GM12864 (cell line): Measurements from ENCODE around the gene TIGD1.

Source experiments
- DNase-seq: peaks from one replicate; pipeline ENCODE4 v3.0.0-alpha.2; 2011; ENCODE audit warnings: low read depth
- H3K4me3 ChIP-seq: 2 replicates; pipeline ENCODE4 v1.5.1; 2011; ENCODE audit warnings: mild to moderate bottlenecking, low read depth, low read length, control low read depth
- TF ChIP-seq, protein P1 (sequence below): IDR thresholded peaks from 2 replicates; pipeline ENCODE4 v1.5.1; 2011; ENCODE audit warnings: low read depth, mild to moderate bottlenecking, moderate library complexity, low read length, control low read depth, inconsistent platforms; ENCODE audit errors: missing control alignments

The TIGD1 gene

DNA sequence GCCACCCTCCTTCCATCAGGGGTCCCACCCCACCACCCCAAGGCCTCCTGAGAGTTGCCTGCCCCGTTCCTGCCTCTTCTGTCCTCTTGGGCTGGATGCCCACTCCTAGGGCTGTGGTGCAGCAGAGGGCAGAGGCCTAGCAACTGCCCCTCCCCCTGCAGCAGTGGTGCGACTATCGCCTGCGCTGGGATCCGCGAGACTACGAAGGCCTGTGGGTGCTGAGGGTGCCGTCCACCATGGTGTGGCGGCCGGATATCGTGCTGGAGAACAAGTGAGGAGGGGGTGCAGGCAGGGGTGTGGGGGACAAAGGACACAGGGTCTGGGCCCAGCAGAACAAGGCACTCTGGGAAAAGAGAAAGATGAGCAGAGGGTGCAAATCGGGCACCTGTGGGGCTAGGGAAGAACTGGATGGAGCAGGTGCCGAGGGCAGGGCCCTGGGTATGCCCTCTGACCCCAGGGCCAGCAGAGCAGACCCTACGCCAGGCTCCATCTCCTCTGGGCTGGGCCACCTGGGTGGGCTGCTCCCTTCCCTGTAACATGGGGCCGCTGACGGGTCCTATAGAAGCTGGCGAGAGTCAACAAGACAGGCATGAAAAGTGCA lies 9.8 kb downstream of the TIGD1 start:
- TF ChIP-seq, protein P1, sequence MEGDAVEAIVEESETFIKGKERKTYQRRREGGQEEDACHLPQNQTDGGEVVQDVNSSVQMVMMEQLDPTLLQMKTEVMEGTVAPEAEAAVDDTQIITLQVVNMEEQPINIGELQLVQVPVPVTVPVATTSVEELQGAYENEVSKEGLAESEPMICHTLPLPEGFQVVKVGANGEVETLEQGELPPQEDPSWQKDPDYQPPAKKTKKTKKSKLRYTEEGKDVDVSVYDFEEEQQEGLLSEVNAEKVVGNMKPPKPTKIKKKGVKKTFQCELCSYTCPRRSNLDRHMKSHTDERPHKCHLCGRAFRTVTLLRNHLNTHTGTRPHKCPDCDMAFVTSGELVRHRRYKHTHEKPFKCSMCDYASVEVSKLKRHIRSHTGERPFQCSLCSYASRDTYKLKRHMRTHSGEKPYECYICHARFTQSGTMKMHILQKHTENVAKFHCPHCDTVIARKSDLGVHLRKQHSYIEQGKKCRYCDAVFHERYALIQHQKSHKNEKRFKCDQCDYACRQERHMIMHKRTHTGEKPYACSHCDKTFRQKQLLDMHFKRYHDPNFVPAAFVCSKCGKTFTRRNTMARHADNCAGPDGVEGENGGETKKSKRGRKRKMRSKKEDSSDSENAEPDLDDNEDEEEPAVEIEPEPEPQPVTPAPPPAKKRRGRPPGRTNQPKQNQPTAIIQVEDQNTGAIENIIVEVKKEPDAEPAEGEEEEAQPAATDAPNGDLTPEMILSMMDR: no peak
- no peak overlapping the region for H3K4me3 ChIP-seq
- DNase-seq: no peak

DNA sequence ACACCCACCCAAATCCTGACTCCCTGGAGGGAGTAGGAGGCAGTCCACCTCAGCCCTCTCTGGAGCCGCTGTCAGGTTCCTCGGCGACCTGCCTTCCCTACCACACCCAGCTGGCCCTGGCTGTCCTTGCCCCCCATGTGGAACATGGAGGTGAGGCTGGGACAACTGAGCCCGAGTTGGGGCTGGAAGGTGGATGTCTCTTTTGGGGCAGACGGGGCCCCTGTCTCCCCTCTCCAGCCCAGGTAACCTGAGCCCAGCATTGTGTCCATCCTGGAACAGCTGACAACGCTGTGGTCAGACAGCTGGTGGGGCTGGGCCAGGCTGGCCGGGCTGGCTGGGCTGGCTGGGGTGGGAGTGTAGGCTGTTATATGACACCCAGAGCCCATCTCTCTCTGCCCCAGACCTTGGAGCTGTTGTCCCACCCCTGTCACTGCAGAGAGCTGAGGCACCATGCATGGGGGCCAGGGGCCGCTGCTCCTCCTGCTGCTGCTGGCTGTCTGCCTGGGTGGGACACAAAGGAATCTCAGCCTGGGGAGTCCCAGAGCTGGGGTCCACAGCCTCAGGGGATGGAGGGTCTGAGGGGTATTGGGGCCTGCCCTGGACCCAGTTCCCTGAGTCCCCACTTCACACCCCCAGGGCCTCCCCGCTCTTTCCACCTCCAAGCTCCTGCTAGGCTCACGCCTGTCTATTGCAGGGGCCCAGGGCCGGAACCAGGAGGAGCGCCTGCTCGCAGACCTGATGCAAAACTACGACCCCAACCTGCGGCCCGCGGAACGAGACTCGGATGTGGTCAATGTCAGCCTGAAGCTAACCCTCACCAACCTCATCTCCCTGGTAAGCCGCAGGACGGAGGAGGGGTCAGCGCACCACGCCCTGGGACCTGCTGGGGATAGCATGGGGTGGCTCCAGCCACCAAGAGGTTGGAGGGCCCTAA lies 10.8 kb downstream of the TIGD1 start, which contains the start of gene CHRNG:
Gene CHRNG (plus strand): TSS at position 395 of the 934 bp plus-strand sequence. CDS start 56 bp downstream, at position 451.
- TF ChIP-seq, protein P1: no peak
- H3K4me3 ChIP-seq: no peak within 1 kb of the TSS
- no peak for DNase-seq

DNA sequence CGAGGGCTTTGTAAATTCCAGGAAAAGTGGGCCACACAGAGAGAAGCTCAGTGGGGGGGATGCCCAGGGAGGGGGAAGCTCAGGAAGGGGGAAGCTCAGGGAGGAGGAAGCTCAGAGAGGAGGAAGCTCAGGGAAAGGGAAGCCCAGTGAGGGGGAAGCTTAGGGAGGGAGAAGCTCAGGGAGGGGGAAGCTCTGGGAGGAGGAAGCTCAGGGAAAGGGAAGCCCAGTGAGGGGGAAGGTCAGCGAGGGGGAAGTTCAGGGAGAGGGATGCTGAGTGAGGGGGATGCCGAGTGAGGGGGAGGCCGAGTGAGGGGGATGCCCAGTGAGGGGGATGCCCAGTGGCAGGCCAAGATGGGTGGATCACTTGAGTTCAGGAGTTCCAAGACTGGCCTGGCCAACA lies 11.7 kb downstream of the TIGD1 start:
- DNase-seq: no peak
- TF ChIP-seq, protein P1: no peak
- no peak overlapping the region for H3K4me3 ChIP-seq

DNA sequence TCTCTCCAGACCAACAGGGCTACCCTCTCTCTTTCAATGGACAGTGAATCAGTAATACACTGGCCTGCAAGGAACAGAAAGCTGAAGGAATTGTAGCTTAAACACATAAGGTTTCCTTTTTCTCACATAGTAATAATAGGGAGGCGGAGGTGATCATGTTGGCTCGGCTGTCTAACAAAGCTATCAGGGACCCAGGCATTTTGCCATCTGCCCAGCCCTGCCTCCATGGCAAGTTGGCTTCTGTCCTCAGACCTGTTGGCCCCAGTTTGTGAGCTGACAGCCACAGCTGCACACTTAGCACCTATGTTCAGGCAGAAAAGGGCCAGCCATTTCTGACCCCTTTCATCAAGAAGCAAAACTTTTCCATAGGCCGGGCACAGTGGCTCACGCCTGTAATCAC lies 12.9 kb downstream of the TIGD1 start:
- TF ChIP-seq, protein P1: no peak
- DNase-seq: no peak
- H3K4me3 ChIP-seq: no peak overlapping the region

- DNase-seq: no peak
- no peak overlapping the region for H3K4me3 ChIP-seq
- TF ChIP-seq, protein P1: peak; percentile 64
Observed at GRCh38 chr2:232537079-232537478, 13.3 kb downstream of the TIGD1 start.

DNA sequence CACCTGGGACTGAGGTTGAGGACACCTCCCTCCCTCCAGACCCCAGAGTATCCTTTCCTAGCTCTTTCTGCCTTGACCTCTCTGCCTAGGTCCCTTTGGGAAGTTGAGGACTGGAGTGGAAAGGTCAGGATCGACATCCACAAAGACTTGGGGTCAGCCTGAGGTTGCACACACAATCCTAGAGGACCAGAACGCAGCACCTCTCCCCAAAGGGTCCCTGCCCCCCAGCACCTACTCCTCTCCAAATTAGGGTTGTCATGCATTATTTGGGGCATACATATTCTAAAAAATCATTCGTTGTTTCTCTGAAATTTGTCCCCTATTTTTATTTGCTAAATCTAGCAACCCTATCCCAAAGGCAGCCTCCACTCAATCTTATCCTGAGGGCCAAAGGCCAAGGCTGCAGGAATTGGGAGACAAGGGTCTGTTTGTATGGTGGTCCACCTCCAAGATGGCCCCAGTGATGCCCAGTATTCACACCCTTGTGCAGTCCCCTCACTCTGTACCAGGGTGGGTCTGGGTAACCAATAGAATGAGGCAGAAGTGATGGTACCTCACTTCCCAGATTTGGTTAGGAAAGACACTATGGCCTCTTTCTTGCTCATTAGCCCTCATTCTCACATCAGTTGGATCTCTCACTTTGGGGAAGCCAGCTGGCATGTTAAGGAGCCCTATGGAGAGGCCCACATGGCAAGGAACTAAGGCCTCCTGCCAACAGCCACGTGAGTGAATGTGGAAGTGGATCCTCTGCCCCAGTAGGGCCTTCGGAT lies 14.4 kb downstream of the TIGD1 start:
- no peak for DNase-seq
- TF ChIP-seq, protein P1: no peak
- H3K4me3 ChIP-seq: no peak overlapping the region
